SKM-1 treated with dmso at 0.1 percent for 144 hours (cell line): ENCODE data around the gene MKLN1.
"Not testable (repeated sequence)": the region's sequence is repeated elsewhere in the genome, so short reads cannot be mapped to it uniquely, and the experiment has no call there.

Experiments used
- DNase-seq: peaks from one replicate; lab custom pipeline; 2025; ENCODE audit not compliant: unreplicated experiment; lab: John Stamatoyannopoulos, UW

Gene MKLN1

GRCh38 chr7:131455546-131455945 is 127.9 kb downstream of the MKLN1 start:
- no peak for DNase-seq

GRCh38 chr7:131456338-131456737 is 128.7 kb downstream of the MKLN1 start:
- DNase-seq, result no peak

GRCh38 chr7:131459256-131459655 is 131.6 kb downstream of the MKLN1 start:
- no peak for DNase-seq

- DNase-seq, result no peak
Measured at GRCh38 chr7:131462059-131462458, 134.4 kb downstream of the MKLN1 start.

GRCh38 chr7:131462715-131463114 is 135.0 kb downstream of the MKLN1 start:
- not testable (repeated sequence) for DNase-seq

- DNase-seq, result no peak
Measured at GRCh38 chr7:131466735-131467365, 139.2 kb downstream of the MKLN1 start.

- no peak for DNase-seq
Measured at GRCh38 chr7:131467788-131468187, 140.1 kb downstream of the MKLN1 start.

- no peak for DNase-seq
Measured at GRCh38 chr7:131471250-131472004, 143.8 kb downstream of the MKLN1 start.

GRCh38 chr7:131476740-131477139 is 149.1 kb downstream of the MKLN1 start:
- DNase-seq, result no peak

GRCh38 chr7:131480384-131481315 is 153.0 kb downstream of the MKLN1 start:
- no peak for DNase-seq

GRCh38 chr7:131482800-131483199 is 155.1 kb downstream of the MKLN1 start:
- DNase-seq, result no peak

GRCh38 chr7:131483586-131483985 is 155.9 kb downstream of the MKLN1 start:
- DNase-seq, result no peak

- no peak for DNase-seq
Measured at GRCh38 chr7:131486346-131486745, 158.7 kb downstream of the MKLN1 start.

- no peak for DNase-seq
Measured at GRCh38 chr7:131487217-131487616, 159.5 kb downstream of the MKLN1 start.

GRCh38 chr7:131488361-131488760 is 160.7 kb downstream of the MKLN1 start:
- DNase-seq, result no peak

- DNase-seq, result no peak
Measured at GRCh38 chr7:131489196-131489595, 161.5 kb downstream of the MKLN1 start.

- no peak for DNase-seq
Measured at GRCh38 chr7:131489881-131490280, 162.2 kb downstream of the MKLN1 start.

- DNase-seq, result no peak
Measured at GRCh38 chr7:131493081-131493480, 165.4 kb downstream of the MKLN1 start.

- DNase-seq, result no peak
Measured at GRCh38 chr7:131493581-131493980, 165.9 kb downstream of the MKLN1 start.

- no peak for DNase-seq
Measured at GRCh38 chr7:131494182-131494581, 166.5 kb downstream of the MKLN1 start.

- no peak for DNase-seq
Measured at GRCh38 chr7:131495669-131496498, 168.2 kb downstream of the MKLN1 start.
